ENCODE measurements around the gene LRP1B.

LRP1B gene

GRCh38 chr2:140990416-140990815, 1140.4 kb downstream of the LRP1B start:
- ATAC-seq, result no peak
- TF ChIP-seq ESRRG (CRISPR knock-in tag; IDR thresholded peaks at IDR 0.05), result no peak
- TF ChIP-seq POU6F1 (CRISPR knock-in tag; IDR thresholded peaks at IDR 0.05; ENCODE audit: borderline replicate concordance, low read depth), result no peak
- no peak for TF ChIP-seq ARNTL (CRISPR knock-in tag; IDR thresholded peaks at IDR 0.05; ENCODE audit: borderline replicate concordance, low read depth)
- TF ChIP-seq CREB5 (CRISPR knock-in tag; IDR thresholded peaks at IDR 0.05; ENCODE audit: low read depth), result no peak
- no peak for TF ChIP-seq TOX (CRISPR knock-in tag; IDR thresholded peaks at IDR 0.05; ENCODE audit: borderline replicate concordance)
- TF ChIP-seq OSR1 (CRISPR knock-in tag; IDR thresholded peaks at IDR 0.05), result no peak
- TF ChIP-seq ZNF565 (CRISPR knock-in tag; conservative IDR thresholded peaks at IDR 0.05; ENCODE audit: low read depth), result no peak
- no peak for TF ChIP-seq SNAI2 (CRISPR knock-in tag; IDR thresholded peaks at IDR 0.05)
- no peak for TF ChIP-seq ISL1 (CRISPR knock-in tag; IDR thresholded peaks at IDR 0.05)
- no peak for TF ChIP-seq GLIS3 (CRISPR knock-in tag; IDR thresholded peaks at IDR 0.05)
- TF ChIP-seq RARB (CRISPR knock-in tag; IDR thresholded peaks at IDR 0.05), result no peak
- TF ChIP-seq ZNF8 (CRISPR knock-in tag; IDR thresholded peaks at IDR 0.05), result no peak
- no peak for TF ChIP-seq BACH2 (CRISPR knock-in tag; IDR thresholded peaks at IDR 0.05; ENCODE audit: borderline replicate concordance)
- TF ChIP-seq PATZ1 (CRISPR knock-in tag; IDR thresholded peaks at IDR 0.05; ENCODE audit: borderline replicate concordance), result no peak
- no peak for TF ChIP-seq CSDC2 (CRISPR knock-in tag; IDR thresholded peaks at IDR 0.05)
- no peak for TF ChIP-seq PPARA (CRISPR knock-in tag; IDR thresholded peaks at IDR 0.05; ENCODE audit: borderline replicate concordance)
- TF ChIP-seq ZFP30 (CRISPR knock-in tag; IDR thresholded peaks at IDR 0.05), result no peak
- no peak for TF ChIP-seq ZC3H10 (CRISPR knock-in tag; IDR thresholded peaks at IDR 0.05)
- TF ChIP-seq TSHZ2 (CRISPR knock-in tag; IDR thresholded peaks at IDR 0.05), result no peak

- peak; percentile 89 for ATAC-seq
- TF ChIP-seq ZC3H10 (CRISPR knock-in tag; IDR thresholded peaks at IDR 0.05) (peak; percentile 55; the same call in 1 of the 2 replicates), ISL1 (CRISPR knock-in tag; IDR thresholded peaks at IDR 0.05) (peak; percentile 12; the same call in 1 of the 2 replicates), TOX (CRISPR knock-in tag; IDR thresholded peaks at IDR 0.05; ENCODE audit: borderline replicate concordance) (peak; percentile 89), GLIS3 (CRISPR knock-in tag; IDR thresholded peaks at IDR 0.05) (no peak), ARNTL (CRISPR knock-in tag; IDR thresholded peaks at IDR 0.05; ENCODE audit: borderline replicate concordance, low read depth) (no peak)
Measured at GRCh38 chr2:140988597-140988996, 1142.2 kb downstream of the LRP1B start.

GRCh38 chr2:140986456-140986855, 1144.4 kb downstream of the LRP1B start:
- no peak for TF ChIP-seq OSR1 (CRISPR knock-in tag; IDR thresholded peaks at IDR 0.05)
- no peak for TF ChIP-seq ZNF565 (CRISPR knock-in tag; conservative IDR thresholded peaks at IDR 0.05; ENCODE audit: low read depth)
- TF ChIP-seq ISL1 (CRISPR knock-in tag; IDR thresholded peaks at IDR 0.05), result no peak
- TF ChIP-seq CSDC2 (CRISPR knock-in tag; IDR thresholded peaks at IDR 0.05), result no peak
- no peak for TF ChIP-seq ZFP30 (CRISPR knock-in tag; IDR thresholded peaks at IDR 0.05)
- no peak for TF ChIP-seq ESRRG (CRISPR knock-in tag; IDR thresholded peaks at IDR 0.05)
- no peak for TF ChIP-seq ZC3H10 (CRISPR knock-in tag; IDR thresholded peaks at IDR 0.05)
- no peak for TF ChIP-seq TSHZ2 (CRISPR knock-in tag; IDR thresholded peaks at IDR 0.05)
- TF ChIP-seq POU6F1 (CRISPR knock-in tag; IDR thresholded peaks at IDR 0.05; ENCODE audit: borderline replicate concordance, low read depth), result no peak
- TF ChIP-seq RARB (CRISPR knock-in tag; IDR thresholded peaks at IDR 0.05), result no peak
- no peak for TF ChIP-seq ARNTL (CRISPR knock-in tag; IDR thresholded peaks at IDR 0.05; ENCODE audit: borderline replicate concordance, low read depth)
- no peak for TF ChIP-seq ZFP3 (CRISPR knock-in tag; IDR thresholded peaks at IDR 0.05)
- TF ChIP-seq BACH2 (CRISPR knock-in tag; IDR thresholded peaks at IDR 0.05; ENCODE audit: borderline replicate concordance), result no peak
- TF ChIP-seq ZNF8 (CRISPR knock-in tag; IDR thresholded peaks at IDR 0.05), result no peak
- TF ChIP-seq GLIS3 (CRISPR knock-in tag; IDR thresholded peaks at IDR 0.05), result no peak
- no peak for TF ChIP-seq PATZ1 (CRISPR knock-in tag; IDR thresholded peaks at IDR 0.05; ENCODE audit: borderline replicate concordance)
- ATAC-seq, result no peak

Data from SK-N-SH treated with all-trans-retinoic acid at 6 μM for 48 hours (cell line).